Mucosa of gallbladder (tissue), 1 donor: ENCODE data around the gene RAG2. TPM values are rescaled to one million over a fixed set of nuclear protein-coding genes. Genes with fewer than 3 reads are reported as not detected.
A peak's percentile ranks its signal among the peaks of the same experiment; 100 is the strongest.
"Not testable (repeated sequence)": the region's sequence is repeated elsewhere in the genome, so short reads cannot be mapped to it uniquely, and the experiment has no call there.

Experiments
- DNase-seq: peaks from one replicate; pipeline ENCODE4 v3.0.0-alpha.2; 2020; ENCODE audit warnings: low spot score
- total RNA-seq: library from RNA; stranded (reverse); gene quantifications from one replicate; pipeline ENCODE4 v1.2.1, GENCODE V29; 2021
- donor health status: DM: no; HTN: no; CAD: no.

RAG2 gene
- total RNA-seq, 1 donor from 2014 or later, result not detected

DNA sequence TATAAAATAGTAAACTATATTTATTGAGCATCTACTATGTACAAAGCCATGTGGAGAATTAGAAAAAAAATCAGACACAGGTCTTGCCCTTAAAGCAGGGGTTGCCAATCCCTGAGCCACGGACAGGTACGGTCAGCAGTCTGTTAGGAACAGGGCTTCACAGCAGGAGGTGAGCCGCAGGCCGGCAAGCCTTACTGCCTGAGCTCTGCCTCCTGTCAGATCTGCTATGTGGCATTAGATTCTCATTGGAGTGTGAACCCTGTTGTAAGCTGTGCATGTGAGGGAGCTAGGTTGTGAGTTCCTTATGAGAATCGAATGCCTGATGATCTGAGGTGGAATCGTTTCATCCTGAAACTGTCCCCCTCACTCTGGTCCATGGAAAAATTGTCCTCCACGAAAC lies 2.1 kb upstream of the RAG2 start:
- DNase-seq, result no peak

DNA sequence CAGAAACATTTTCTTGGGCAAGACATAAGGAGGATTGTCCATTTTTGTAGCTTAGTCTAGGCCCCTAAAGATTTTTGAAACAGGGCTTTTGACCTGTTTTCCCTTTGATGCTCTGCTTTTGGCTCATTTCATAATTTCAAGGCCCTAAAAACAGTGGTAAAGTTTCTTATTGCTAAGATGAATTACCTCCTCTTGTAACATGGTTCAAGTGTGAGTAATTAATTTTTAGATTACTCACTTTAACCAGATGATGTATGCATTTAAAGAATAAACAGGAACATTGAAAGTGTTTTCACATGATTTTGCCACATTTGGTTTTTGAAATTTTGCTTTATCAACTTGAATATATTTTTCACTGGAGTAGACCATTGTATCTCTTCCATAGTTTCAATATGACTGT lies 1.2 kb downstream of the RAG2 start:
- DNase-seq, result no peak

DNA sequence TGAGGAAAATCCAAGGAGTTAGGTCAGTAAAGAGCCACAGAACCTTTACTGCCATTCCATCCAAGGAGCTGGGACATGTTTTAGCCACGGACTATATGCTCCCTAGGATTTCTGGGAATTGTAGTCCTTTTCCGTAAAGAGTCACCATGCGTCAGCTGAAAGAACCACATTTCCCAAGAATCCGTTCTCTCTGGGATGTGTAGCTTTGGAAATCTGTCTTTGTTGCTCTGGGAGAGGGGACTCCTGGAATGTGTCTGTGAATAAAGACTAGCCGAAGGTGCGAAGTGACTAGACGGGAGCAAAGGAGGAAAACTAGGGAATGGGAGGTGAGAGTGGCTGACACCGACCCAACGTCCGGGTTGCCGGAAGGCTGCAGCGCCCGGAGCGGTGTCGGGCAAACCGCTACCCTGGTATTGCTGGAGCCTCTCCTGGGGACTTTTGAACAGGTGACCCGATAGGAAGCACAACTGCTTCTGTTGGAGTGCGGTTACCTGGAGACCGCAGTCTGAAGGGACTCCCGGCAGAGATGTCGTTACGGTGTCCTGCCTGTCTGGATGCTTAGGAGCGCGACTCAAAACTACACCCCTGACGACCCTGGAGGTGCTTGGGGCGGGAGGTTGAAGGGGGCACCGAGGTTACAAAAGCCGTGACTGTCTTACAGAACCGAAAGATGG lies 3.6 kb downstream of the RAG2 start, which contains the start of gene IFTAP:
Gene IFTAP, plus strand, starts transcription at position 187 of the 674 bp plus-strand sequence. CDS start 15,602 bp downstream, outside the sequence.
- peak; percentile 69 for DNase-seq

DNA sequence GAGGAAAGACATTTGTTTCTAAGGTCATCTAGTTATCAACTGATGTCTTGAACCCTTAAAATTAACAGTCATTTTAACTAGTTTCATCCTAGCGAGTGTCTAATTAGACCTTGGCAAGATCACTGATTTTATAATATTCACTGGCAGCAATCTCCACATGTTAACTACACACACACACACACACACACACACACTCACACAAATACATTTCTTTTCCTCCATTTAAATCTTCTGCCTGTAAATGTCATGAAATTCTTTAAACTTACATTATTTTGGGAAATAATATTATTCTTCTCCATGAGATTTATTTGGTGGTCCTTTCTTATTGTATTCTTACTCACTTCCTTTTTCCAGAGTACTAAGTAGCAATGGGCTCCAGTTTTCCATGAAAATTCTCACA lies 6.6 kb downstream of the RAG2 start:
- DNase-seq, result no peak

DNA sequence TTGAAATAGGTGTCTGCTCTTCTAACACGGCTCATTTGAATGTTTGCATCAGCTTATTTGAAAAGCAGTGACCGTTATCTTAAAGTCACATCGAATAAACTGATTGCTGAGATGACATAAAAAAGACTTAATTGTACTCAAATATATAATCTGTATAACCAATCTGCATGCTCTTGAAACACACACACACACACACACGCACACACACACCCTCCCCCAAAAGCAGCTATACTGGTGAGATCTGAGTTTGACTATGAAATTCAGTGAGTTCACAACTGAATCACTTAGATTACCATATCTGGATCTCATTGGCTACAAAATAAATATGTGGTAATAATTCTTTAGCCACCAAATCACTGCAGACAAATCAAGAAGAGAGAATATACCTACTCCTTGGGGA lies 7.5 kb downstream of the RAG2 start:
- DNase-seq, result no peak

DNA sequence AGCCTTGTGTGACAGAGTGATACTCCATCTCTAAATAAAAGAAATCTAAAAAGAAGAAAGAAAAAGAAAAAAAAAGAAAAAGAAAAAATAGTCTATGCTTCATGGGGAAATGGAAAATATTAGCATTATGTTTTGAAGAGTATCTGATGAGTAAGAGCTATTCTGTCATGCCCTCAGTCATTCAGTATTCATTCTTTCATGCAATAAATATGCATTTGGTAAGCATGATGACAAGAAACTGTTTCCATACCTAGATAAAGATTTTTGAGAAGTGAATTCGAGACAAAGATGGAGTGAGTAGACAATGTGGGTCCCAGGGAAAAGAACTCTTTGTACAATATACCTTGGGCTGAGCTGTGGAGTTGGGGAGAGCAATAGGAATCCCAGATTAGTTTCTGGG lies 9.9 kb downstream of the RAG2 start:
- no peak for DNase-seq

DNA sequence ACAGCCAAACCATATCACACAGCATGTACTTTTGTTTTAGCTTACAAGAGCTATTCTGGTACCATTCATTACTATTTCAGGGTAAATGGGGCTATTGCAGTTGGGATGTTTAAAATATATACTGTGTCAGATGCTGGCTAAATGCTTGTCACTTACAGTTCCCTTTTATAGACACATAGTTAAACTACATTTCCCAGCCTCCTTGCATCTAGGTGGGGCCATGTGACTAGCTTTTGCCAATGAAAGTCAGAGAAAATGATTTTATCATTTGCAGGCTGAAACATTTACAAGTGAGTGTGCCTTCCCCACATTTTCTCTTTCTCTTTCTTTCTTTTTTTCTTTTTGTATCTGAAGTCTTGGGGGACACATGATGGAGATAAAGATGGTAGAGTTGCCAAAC lies 11.5 kb downstream of the RAG2 start:
- no peak for DNase-seq

DNA sequence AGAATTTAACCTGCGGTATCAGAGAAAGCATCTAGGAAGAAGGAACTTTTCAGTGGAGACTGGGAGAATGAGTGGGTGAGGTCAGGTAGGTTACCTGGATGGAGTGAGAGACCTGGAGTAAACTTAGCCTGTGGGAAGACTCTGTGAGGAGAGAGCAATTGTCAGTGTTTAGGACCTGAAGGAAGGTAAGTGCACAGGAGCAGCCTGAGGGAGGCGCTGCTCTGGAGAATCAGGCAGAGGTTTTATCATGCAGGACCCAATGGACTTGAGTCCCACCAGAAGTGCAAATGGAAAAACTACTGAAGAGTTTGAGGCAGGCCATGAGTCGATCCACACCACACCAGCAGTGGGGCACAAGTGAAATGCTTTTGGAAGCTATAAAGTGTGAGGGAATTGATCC lies 14.4 kb downstream of the RAG2 start:
- DNase-seq, result no peak

DNA sequence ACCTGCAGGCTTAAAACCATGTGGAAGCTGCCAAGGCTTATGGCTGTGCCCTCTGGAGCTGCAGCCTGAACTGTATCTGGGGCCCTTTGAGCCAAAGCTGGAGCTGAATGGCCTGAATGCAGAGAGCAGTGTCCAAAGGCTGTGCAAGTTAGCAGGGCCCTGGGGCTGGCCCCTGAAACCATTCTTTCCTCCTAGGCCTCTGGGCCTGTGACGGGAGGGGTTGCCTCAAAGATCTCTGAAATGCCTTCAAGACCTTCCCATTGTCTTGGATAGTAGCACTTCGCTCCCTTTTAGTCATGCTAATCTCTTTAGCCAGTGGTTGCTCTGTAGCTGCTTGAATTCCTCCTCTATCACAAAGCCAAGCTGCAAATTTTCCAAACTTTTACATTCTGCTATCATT lies 16.5 kb downstream of the RAG2 start:
- no peak for DNase-seq

DNA sequence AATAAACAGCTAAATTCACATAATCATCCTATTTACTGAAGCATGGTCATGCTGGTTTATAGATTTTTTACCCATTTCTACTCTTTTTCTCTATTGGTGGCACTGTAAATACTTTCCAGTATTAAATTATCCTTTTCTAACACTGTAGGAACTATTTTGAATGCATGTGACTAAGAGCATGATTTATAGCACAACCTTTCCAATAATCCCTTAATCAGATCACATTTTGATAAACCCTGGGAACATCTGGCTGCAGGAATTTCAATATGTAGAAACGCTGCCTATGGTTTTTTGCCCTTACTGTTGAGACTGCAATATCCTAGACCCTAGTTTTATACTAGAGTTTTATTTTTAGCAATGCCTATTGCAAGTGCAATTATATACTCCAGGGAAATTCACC lies 19.6 kb downstream of the RAG2 start:
- no peak for DNase-seq

DNA sequence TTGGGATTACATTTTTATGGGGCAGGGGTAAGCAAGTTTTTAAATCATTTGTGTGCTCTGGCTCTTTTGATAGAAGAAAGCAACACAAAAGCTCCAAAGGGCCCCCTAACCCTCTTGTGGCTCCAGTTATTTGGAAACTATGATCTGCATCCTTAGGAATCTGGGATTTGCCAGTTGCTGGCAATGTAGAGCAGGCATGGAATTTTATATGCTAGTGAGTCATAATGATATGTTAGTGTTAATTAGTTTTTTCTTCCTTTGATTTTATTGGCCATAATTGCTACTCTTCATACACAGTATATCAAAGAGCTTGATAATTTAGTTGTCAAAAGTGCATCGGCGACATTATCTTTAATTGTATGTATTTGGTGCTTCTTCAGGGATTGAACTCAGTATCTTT lies 20.2 kb downstream of the RAG2 start:
- no peak for DNase-seq

DNA sequence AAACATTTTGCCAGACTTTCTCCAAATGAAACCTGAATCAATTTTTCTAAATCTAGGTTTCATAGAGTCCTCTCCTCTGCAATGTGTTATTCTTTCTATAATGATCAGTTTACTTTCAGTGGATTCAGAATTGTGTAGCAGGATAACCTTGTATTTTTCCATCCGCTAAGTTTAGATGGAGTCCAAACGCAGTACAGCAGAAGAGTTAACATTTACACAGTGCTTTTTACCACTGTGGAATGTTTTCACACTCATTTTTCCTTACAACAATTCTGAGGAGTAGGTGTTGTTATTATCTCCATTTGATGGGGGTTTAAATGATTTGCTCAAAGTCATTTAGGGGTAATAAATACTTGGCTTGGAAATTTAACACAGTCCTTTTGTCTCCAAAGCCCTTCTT lies 20.7 kb downstream of the RAG2 start:
- DNase-seq, result no peak

DNA sequence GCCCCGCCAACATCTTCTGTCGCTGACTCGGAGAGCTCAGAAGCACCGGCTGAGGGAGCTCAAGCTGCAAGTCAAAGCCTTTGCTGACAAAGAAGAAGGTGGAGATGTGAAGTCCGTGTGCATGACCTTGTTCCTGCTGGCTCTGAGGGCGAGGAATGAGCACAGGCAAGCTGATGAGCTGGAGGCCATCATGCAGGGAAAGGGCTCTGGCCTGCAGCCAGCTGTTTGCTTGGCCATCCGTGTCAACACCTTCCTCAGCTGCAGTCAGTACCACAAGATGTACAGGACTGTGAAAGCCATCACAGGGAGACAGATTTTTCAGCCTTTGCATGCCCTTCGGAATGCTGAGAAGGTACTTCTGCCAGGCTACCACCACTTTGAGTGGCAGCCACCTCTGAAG lies 23.6 kb downstream of the RAG2 start:
- DNase-seq, result no peak

DNA sequence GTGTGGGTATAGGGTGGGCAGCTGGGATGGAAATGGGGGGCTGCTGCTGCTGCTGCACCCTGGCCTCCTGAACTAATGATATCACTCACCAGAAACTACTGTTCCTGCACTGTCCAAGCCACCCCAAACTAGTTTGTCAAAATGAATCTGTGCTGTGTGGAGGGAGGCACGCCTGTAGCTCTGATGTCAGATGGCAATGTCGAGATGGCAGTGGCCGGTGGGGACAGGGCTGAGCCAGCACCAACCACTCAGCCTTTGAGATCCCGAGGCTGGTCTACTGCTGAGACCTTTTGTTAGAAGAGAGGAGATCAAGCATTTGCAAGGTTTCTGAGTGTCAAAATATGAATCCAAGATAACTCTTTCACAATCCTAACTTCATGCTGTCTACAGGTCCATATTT lies 28.9 kb downstream of the RAG2 start:
- no peak for DNase-seq

DNA sequence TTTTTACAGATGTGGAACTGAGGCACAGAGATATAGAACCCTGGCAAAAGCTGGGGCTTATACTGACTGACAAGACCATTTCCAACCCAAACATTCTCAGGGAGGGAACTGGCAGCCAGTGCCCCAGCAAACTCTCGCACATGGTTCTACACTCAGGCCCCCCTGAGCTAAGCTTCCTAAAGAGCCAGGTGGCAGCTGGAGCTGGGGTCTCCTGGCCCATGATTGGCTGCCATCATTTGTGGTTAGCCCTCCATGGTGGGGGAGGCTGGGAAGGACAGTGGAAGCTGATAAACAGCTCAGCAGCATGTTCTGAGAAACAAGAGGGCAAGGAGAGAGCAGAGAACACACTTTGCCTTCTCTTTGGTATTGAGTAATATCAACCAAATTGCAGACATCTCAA lies 30.3 kb downstream of the RAG2 start, which contains the start of gene RAG1:
Gene RAG1, plus strand, starts transcription at position 314 of the 400 bp plus-strand sequence. CDS start 5,298 bp downstream, outside the sequence.
- no peak for DNase-seq

DNA sequence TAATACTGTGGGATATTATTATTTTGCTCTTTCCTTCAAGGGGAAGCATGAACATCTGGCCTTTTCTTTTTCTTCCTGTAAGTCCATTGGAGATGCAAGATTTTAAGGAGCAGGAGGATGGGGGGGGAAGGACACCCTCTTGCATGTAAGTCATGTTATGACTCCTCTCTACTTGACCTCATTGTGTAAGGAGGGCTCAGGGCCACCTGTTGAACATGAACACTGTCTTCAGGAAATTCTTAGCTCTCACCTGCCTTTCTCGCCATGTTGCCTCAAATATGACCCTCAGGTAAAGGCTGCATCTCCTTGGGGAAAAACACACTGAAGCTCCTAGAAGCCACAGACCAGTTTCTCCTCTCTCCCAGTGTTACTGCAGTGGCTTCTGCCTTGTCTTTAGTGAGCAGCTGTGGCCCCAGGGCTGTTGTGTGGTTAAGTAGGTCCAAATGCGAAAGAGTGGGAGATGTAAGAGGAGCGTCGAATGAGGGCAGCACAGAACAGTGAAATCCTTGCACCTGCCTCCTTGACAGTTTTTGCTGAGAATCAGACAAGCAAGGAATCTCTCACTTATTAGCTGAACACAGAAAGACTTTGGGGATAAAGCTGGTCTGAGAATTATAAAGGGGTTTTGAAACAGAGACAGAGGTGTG lies 31.5 kb downstream of the RAG2 start:
- DNase-seq, result no peak

DNA sequence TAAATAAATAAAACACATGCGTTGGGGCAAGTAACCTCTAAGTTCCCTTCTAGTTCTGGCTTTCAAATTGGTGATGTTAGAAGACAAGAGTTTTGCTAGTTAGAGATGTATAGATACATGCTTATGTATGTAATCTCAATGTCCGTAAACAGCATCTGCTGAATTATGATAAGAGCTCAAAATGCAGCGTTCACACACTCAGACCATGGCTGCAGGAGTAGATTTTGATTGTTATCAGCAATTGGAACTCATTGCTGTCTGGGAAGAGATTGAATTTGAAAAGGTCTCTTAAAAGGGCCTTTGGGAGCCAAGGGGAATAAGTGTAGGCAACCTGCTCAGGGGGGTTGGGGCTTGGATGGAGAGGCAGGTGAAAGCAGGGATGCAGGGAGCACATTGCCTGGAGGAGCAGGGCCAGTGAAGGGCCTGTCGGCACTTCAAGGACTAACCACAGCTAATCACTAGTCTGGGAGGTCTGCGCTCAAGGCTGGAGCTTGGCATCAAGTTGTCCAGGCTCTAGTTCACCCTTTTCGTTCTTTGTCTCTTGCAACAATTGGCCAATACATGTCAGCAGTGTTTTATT lies 32.9 kb downstream of the RAG2 start:
- DNase-seq, result no peak

DNA sequence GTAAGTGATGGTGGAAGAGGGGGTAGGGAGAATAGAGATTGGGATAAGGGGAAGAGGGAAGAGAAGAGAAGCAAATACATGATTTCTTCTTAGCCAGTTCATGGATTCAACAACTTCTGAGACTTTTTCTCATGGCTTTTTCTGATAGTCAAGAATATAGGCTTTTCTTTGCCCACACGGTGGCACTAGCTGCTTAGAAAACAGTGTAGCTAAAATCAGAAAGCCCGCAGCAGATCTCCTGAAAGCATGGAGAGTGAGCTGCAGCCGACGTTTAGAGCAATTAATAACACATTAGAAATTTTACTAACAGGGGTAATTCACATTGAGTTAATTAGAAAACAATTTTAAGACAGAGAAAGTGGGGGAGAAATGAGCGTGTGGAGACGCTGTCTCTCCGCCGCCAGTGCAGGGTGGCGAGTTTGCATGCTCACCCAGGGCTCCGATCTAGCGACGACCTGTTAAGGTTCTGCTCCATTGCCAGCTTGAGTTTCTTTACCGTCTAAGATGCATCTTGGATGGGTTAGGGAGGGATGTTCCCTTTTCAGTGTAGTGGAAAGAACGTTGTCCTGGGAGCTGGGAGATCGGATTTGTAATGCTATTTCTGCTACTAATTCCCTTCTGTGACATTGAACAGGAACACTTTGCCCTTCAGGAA lies 33.5 kb downstream of the RAG2 start:
- DNase-seq, result peak; percentile 63

DNA sequence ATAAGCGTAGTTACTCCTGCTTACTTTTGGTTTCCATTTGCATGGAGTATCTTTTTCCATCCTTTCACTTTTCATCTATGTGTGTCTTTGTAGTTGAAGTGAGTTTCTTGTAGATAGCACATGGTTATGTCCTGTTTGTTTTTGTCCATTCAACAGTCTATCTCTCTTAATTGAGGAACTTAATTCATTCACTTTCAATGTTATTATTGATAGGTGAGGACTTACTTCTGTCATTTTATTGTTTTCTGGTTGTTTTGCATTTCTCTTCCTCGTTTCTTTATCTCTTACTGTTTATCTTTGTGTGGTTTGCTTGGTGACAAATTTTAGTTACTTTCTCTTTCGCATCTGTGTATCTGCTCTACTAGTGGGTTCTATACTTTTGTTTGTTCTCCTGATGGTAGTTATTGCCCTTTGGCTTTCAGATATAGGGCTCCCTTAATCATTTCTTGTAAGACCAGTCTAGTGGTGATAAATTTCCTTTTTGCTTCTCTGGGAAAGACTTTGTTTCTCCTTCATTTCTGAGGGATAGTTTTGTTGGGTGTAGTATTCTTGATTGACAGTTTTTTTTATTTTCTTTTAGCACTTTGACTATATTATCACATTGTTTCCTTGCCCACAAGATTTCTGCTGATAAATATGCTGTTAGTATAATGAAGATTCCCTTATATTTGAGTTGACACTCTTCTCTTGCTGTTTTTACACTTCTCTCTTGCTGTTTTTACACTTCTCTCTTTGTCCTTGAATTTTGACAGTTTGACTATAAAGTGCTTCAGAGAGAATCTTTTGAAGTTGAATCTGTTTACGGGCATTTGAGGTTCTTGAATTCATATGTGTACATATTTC lies 39.2 kb downstream of the RAG2 start:
- DNase-seq, result no peak

DNA sequence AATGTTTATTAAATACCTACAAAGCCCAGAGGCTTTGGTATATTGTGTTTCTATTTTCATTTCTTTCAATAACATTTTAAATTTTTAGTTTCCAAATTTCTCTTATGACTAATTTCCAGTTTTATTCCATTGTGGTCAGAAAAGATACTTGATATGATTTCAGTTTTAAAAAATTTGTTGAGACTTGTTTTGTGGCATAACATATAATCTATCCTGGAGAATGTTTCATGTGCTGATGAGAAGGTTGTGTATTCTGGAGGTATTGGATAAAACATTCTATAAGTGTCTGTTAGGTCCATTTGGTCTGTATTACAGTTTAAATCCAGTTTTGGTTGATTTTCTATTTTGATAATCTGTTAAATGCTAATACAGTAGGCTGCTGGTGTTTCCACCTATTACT lies 40.0 kb downstream of the RAG2 start:
- no peak for DNase-seq

DNA sequence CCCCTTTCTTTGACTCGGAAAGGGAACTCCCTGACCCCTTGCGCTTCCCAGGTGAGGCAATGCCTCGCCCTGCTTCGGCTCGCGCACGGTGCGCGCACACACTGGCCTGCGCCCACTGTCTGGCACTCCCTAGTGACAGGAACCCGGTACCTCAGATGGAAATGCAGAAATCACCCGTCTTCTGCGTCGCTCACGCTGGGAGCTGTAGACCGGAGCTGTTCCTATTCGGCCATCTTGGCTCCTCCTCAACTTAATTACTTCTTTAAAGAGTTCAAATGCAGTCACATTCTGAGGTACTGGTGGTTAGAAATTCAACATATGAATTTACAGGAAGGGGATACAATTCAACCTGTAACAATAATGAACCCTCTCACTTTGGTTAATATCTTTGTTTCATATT lies 40.6 kb downstream of the RAG2 start:
- not testable (repeated sequence) for DNase-seq
